ENCODE data around the gene ADAM19.

GRCh38 chr5:157558041-157558595 is 17.5 kb downstream of the ADAM19 start:
- TF ChIP-seq CTCF (IDR thresholded peaks at IDR 0.05) (no peak), POLR2A (IDR thresholded peaks at IDR 0.05) (no peak), POLR2AphosphoS5 (IDR thresholded peaks at IDR 0.05) (no peak)

All from breast epithelium (tissue), 3 donors.